HG03342 (cell line): ENCODE measurements around the gene SLC7A6.

Source experiments
- ATAC-seq: cut with Tn5 transposase; IDR thresholded peaks from one replicate; pipeline ENCODE4 v1.9.1; 2021; ENCODE audit warnings: mild to moderate bottlenecking, moderate library complexity; ENCODE audit not compliant: unreplicated experiment

SLC7A6 gene

DNA sequence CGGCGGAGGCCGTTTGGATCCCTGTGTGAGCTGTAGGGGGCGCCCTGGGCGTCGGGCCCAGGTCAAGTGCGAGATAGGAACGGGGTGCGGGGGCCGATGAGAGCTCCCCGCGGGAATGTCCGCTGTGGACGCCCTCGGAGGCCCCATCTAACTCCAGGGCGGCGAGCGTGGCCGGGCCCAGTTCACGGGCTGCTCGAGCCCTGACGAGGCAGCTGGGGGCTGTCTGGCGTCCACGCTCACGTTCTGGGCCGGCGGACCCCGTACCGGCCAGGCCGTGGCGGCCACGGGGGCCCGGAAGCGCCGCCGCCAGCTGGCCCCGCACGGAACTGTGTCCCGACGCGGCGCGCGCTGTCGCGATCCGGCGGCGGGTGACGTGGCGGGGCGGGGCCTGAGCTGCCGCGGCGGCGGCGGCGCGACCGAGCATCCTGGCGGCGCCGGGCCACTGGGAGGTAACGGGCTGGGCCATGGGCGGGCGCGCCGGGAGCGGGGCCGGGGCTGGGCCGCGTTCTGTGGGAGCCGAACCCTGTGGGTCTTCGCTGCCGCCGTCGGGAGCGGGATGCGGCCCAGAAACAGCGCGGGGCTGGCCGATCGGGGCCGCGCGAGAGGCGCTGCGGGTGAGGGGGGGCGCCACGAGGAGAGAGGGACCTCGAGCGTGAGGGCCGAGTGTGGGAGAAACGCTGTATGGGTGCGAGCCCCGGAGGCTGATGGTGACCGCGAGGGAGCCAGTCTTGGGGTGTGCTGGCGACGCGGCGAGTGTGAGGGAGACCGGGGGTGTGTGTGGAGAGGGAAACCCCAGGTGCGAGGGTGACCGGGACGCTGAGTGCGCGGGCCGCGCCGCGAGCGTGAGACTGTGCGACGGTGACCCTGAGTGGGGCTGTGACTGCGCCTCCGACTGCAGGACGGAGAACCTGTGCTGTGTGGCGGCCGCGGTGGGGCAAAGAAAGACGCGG is at the start of gene SLC7A6:
Gene SLC7A6 (plus strand): TSS at position 399 of the 950 bp plus-strand sequence. CDS start 10,201 bp downstream, outside the sequence.
- ATAC-seq = peak; percentile 55

DNA sequence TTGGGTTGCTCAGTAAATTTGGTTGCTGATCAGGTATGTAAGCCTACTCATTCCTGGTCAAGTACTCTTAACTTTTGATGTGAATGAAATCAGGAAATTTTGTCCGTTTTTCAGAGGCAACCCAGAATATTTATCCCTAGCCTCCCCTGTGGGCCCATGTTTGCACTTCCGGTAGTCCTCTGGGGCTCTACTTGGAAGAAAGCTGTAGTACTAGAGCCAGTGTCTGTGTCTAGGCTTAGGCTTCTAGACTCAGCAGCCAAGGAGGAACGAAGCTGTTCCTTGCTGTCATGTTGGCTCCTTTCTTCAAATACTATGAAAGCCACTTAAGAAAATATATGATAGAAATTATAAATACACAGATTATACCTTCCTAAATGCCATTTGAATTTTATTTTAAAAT is 49.6 kb upstream of the SLC7A6 start:
- ATAC-seq = no peak

DNA sequence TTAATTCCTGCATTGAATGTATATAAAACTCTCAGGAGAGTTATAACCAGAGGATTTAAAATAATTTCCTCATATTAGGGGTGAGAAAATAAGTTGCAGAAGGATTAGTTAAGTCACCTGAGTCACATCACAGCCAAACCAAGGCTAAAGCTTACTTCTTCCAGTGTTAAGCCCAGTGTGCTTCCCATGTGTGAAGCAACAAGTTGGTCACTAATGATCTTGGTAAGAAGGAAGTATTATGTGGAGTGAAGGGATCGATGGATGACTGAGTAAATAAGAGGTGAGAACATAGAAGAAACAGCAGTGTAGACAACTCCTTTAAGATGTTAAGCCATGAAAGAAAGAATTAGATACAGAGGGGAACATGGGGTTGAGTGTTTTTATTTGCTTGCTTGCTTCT is 49.0 kb upstream of the SLC7A6 start:
- no peak for ATAC-seq

DNA sequence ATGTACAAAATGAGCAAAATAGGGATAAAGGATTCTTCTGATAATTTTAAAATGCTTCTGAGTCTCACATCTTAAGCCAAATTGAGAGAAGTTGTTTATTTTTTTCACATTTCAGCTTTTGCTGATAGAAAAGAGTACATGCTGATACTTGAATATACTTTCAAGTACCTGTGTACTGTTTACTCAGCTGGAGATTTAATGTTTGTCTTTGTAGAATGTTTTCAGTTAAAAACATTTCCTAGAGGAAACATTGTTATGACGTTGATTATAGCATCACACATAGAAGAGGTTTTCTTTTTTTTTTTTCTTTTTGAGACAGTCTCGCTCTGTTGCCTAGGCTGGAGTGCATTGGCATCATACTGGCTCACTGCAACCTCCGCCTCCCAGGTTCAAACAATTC is 48.1 kb upstream of the SLC7A6 start:
- no peak for ATAC-seq

DNA sequence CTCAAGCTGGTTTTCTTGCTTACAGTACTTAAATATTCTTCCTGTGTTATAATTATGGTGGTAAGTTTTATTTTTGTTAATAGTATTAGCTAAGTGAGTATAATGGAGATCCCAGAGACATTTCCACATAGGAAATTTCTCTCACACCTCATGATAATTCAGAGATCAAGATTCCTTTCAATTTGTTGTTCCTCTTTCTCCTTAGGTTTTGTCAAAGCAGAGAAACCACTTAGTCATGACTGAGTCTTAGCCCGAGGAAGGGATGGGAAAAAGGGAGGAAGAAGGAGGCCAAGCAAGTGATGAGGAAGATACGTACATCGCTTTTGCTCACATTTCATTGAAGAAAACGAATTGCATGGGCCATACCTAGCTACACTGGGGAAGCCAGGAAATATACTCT is 46.8 kb upstream of the SLC7A6 start:
- ATAC-seq = no peak

DNA sequence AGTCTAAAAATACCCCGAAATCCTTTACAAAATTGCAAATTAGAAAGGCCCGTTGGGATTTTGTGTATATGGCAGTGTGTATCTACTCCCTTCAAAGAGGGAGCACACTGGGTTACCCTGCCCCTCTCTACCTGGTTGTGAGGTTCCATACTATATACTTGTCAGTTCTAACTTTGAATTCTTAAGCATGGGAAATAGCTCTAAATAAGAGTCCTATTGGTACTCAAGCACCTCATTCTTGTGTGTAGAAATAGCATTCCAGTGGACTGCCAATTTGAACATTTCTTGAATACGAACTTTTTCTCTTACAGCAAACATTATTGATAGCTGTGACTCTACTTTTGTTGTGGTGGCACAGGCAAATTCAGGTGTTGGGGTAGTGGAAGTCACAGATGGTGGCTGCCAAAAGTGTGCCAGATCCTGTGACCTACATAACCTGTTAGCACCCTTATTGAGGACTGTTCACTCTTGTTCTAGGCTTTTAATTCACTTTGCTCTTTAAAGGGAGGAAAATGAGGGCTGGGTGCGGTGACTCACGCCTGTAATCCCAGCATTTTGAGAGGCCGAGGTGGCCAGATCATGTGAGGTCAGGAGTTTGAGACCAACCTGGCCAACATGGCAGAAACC is 44.5 kb upstream of the SLC7A6 start:
- no peak for ATAC-seq

DNA sequence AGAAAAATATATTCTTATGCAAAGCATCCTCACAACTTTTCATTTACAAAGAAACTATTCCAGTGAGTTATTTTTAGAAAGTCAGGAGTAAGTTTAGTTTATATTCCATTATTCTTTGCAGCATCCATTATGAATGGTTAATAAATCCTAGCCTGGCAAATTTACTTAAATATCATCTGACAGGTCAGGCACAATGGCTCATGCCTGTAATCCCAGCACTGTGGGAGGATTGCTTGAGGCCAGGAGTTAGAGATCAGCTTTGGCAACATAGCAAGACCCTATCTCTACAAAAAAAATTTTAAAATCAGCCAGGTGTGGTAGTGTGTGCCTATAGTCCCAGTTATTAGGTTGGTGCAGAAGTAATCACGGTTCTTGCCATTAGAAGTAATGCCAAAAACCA is 41.3 kb upstream of the SLC7A6 start:
- no peak for ATAC-seq

DNA sequence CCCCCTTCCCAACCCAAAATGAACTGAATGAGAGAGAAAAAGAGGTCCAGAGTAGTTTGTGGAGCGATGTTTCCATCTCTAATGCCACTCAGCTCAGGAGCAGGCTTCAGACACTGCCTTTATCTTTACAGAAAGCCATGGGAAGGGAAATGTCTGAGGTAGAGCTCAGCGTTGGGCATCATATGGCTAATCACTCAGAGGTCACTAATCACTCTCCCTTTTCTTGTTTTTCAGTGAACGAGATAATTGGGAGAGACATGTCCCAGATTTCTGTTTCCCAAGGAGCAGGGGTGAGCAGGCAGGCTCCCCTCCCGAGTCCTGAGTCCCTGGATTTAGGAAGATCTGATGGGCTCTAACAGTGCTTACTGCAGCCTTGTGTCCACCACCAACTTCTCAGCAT is 38.2 kb upstream of the SLC7A6 start:
- ATAC-seq = no peak

DNA sequence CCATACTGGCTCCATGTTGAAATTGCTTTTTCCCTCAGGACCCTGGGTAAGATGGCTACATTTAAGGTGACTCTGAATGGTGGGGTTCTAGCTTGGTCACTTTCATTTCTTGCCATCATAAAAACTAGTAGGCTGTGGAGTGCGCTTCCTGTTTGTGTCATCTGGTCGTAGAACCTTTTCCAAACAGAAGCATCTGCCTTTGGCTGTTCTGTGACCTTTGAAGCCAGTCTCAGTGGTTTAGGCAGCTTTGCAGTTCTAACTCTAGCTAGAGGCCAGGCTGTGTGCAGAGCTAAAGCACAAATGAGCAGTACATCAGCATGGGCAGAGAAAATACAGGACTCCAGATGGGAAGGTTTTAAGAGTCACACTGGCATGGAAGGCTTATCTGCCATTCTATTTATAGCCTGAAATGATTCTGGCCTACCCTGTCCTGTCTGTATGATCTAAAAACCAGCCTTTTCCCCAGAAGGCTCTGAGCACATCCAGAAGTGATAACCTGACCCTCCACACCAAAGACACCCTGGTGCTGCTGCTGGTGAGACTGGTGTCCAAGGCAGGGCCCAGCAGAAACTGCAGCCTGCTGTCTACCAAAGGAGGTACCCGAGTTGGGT is 37.0 kb upstream of the SLC7A6 start:
- ATAC-seq = no peak

DNA sequence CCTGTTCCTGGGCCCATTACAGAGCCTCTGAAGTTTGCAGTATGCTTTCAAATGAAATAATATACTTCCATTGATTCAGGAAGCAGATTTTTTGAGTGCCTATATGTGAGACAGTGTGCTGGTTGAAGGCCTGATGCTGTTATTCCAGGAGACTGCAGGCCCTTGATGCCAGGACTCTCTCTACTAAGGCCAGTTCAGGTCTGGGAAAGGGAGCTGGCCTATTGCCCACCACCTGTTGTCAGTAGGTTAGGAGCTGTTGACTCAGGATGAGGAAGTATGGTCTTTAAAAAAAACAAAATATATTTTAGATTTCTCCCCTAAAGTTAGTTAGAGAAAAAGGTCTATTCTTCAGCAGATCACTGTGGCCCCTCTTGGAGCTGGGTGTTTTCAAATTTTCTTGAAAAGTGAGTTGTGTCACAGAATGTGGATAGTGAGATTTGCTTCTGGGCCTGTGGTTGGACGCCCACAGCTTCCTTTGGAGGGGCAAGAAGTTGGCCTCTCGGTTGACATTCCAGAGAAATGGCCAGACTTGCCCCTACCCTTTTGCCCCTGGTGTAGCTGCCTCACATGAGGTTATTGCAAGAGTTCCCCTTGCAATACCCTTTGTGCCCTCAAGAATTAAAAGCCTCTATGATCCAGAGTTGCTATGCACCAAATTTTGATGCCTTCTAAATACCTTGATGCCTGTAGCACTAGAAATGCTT is 36.3 kb upstream of the SLC7A6 start:
- no peak for ATAC-seq

DNA sequence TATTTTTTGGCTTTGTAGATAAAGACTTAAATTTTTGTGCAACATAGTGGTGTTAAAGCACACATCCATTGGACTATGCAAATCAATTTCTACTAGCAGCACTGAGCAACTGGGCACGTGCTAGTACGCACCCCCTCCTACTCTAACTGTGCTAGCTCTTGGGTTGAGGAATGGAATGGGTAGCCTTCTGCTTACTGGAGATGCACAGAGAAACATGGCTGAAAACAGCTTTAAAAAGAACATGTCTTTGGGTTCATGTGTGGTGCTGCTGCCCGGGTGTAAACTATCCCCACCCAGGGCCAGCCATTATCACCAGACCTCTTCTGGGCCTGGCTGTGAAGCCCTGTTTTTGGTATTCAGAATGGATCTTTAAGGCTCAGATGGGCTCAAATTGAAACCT is 35.7 kb upstream of the SLC7A6 start:
- no peak for ATAC-seq

DNA sequence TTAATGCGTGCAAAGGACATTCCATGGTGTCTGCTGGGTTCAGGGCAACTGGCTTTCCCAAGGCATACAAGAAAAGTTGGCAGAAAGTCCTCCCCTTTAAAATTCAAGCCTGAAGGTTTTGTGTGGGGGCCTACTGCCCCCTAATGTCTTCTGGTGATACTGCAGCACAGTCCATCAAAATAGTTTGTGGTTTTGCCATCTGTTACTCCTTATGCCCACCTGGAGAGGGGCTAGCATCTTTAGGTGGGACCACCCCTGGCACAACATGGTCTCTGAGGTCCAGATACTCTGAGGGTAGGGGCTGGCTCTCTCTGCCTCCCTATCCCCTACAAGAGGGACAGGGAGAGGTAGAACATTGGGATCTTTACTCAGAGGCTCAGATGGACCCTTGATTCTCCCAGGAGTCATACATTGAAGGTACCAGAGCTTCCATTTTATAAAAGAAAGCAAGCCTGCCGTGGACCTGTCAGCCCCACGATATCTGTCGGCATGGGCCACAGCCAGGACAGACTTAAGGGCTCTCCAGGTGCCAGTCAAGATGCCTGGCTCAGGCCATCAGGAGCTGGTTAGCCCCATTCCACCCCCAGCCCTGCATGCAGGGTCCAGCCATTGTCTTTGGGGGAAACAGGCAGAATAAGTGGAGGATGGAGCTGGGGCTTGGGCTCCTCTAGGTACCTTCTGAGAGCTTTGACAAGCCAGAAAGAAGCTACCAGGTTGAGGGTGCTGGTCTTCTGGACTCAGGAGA is 34.7 kb upstream of the SLC7A6 start:
- no peak for ATAC-seq

DNA sequence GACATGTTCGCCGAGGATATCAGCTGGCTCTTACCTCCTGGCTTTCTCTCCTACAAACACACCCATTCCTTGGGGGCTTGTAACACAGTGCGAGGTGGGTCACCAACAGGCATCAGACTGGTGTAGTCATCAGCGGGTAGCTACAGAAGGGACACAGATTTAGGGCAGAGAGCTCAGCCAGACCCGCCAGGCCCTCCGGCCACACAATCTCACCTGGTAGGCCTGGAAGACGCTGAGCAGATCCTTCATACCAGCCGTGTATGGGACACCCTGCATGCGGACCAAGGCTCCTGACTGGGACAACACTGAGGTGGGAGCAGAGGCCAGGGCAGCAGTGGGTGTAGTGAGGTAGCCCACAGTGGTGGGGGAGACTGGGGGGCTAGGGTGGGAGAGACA is 34.2 kb upstream of the SLC7A6 start:
- no peak for ATAC-seq

DNA sequence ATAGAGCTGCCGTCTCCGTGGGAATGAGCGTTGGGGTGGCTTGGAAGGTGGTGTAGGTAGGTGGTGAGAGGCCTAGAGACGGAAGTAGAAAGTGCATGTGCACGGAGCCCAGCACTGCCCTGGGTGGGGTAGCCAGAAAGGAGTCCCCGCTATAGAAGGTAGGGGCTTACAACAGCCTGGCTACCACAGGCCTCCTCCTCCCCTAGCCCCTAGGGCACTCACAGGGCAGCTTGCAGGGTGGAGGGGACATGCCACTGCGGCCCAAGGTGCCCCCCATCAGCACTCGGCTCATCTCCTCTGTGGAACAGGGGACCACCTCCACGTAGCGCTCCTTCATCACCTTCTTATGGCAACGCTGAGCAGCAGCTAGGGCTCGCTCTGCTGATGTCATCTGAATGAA is 33.4 kb upstream of the SLC7A6 start:
- ATAC-seq = no peak

DNA sequence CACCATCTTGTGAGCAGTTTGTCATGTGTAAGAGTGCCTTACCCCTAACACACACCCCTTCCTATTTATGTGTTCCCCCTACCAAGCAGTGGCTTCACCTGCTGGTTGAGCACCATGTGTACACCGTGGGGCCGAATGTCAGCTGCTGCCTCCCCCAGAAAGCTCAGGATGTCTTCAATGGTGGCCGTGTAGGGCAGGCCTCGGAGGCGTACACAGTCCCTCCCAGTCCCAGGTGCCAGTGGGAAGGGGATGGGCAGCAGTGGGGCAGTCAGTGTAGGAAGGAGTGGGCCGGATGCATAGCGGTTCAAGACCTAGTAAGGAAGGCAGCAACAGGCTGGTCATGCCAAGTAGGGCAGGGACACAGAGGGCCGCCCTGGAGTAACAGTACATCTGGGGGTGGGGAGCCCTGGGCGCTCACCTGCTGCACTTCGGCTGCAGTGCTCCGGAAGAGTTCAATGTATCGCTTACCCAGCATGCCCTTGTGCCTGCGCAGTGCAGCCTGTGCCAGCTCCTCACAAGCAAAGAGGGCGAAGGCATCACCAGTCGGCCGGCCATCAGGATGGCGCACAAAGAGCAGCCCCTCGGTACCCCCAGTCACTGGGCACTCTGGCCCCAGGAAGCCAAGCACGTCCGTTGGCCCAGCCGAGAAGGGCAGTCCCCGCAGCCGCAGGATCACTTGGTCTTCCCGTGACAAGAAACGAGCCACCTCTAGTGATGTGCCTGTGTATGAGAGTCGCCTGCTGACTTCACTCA is 32.8 kb upstream of the SLC7A6 start:
- no peak for ATAC-seq

DNA sequence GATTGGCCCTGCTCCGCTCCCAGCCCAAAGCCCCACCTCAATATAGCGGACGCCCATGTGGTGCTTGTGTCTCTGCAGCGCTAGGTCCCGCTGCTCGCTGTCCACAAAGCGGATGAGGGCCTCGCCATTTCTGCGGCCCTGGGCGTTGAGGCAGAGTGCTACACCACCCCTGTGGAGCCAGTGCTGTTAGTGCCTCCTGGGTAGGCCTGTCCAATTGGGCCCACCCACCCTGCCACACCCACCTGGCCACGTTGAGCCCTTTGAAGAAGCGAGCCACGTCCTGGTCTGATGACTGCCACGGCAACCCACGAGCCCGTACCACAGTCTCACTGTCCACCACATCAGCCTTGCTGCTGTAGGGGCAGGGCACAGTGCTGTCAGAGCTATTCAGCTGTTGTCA is 32.0 kb upstream of the SLC7A6 start:
- ATAC-seq = no peak

DNA sequence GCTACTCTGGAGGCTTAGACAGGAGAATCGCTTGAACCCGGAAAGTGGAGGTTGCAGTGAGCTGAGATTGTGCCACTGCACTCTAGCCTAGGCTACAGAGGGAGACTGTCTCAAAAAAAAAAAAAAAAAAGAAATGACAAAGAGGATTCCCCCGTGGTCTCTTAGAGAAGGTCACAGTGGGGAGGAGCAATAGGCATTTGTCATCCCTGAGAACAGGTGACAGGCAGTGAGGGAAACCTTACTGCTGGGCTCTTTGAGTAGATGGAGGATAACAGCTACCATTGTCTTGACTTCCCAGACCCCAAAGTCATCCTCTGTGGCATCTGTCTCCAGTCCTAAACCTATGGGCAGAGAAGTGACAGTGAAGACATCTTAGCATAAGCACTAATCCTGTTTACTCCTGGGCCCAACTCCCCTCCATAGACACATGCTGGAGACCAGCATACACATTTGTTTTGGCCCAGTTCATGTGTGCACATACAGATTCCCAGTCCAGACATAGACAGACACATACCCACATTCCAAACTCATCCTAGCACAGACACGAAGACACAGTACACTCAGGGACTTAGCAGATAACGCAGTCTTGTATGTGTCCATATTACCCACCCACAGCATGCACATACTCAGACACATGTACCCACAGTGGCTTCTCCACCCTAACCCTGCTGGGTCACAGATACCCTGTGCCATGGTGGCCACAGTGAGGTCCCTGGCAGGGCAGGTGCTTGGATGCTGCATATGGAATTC is 31.1 kb upstream of the SLC7A6 start:
- no peak for ATAC-seq

DNA sequence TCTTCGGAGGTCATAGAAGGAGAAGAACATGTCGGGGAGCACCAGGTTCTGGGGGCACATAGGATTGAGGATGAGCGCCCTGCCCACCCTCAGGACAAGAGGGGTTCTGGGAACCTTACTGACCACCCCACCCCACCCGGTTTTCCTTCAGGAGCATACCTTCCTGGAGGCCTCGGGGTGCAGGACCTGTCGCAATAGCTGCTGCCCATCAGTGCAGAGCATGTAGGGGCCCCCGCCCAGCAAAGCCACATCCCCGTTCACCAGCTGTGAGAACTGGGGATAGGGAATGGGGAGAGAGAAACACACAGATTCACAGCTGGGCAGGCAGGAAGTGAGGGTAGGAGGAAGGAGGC is 30.5 kb upstream of the SLC7A6 start:
- ATAC-seq = no peak
